Neuronal stem cell (in vitro differentiated cells): ENCODE data around the gene DRGX.

Experiments used
- DNase-seq: peaks from one replicate; pipeline ENCODE4 v3.0.0-alpha.2; 2013; ENCODE audit warnings: low spot score
- H2AFZ ChIP-seq: one replicate; pipeline ENCODE4 v1.6.1; 2013; ENCODE audit warnings: mild to moderate bottlenecking, low read length, inconsistent platforms
- H2AK5ac ChIP-seq: 2 replicates; pipeline ENCODE4 v1.6.1; 2013; ENCODE audit warnings: low read depth, mild to moderate bottlenecking, inconsistent platforms, low read length, moderate library complexity, mixed read lengths
- H2BK120ac ChIP-seq: 2 replicates; pipeline ENCODE4 v1.6.1; 2013; ENCODE audit warnings: low read depth, mild to moderate bottlenecking, inconsistent platforms, low read length, moderate library complexity, mixed read lengths
- H2BK12ac ChIP-seq: one replicate; pipeline ENCODE4 v1.6.1; 2013; ENCODE audit warnings: low read length, inconsistent platforms
- H2BK15ac ChIP-seq: 2 replicates; pipeline ENCODE4 v1.6.1; 2013; ENCODE audit warnings: mild to moderate bottlenecking, low read length, inconsistent platforms, mixed read lengths
- H2BK5ac ChIP-seq: one replicate; pipeline ENCODE4 v1.6.1; 2013; ENCODE audit warnings: inconsistent platforms, mild to moderate bottlenecking, low read length, moderate library complexity
- H3K14ac ChIP-seq: one replicate; pipeline ENCODE4 v1.6.1; 2013; ENCODE audit warnings: low read length, inconsistent platforms
- H3K18ac ChIP-seq: 2 replicates; pipeline ENCODE4 v1.6.1; 2013; ENCODE audit warnings: low read length, inconsistent platforms
- H3K23ac ChIP-seq: 2 replicates; pipeline ENCODE4 v1.6.1; 2013; ENCODE audit warnings: low read depth, mild to moderate bottlenecking, mixed read lengths, low read length, inconsistent platforms; ENCODE audit not compliant: poor library complexity
- H3K27ac ChIP-seq: replicated peaks from 3 replicates; pipeline ENCODE4 v1.5.1; 2013; ENCODE audit warnings: low read length, inconsistent platforms
- H3K27me3 ChIP-seq, 3 experiments: 2 replicates each; pipeline ENCODE4 v1.6.1; 2013; ENCODE audit warnings: low read length in 3 of 3, mild to moderate bottlenecking in 2 of 3, inconsistent platforms in 1 of 3, low read depth in 1 of 3, mixed read lengths in 1 of 3, moderate library complexity in 1 of 3; ENCODE audit not compliant: control insufficient read depth in 3 of 3, insufficient read depth in 3 of 3
- H3K36me3 ChIP-seq, 2 donors: replicated peaks in 1 of 2; 2 replicates each; pipeline ENCODE4 v1.6.1; 2013; ENCODE audit warnings: low read length in 2 of 2; ENCODE audit not compliant: control insufficient read depth in 2 of 2, insufficient read depth in 2 of 2
- H3K4ac ChIP-seq: 2 replicates; pipeline ENCODE4 v1.6.1; 2013; ENCODE audit warnings: inconsistent platforms, mild to moderate bottlenecking, low read length, moderate library complexity
- H3K4me1 ChIP-seq, 2 donors: 1 replicate in 1 of 2; 2 replicates in 1 of 2; pipeline ENCODE4 v1.6.1; 2013; ENCODE audit warnings: low read length in 2 of 2, low read depth in 1 of 2; ENCODE audit not compliant: control insufficient read depth in 2 of 2, insufficient read depth in 1 of 2
- H3K4me2 ChIP-seq: one replicate; pipeline ENCODE4 v1.6.1; 2013; ENCODE audit warnings: mild to moderate bottlenecking, low read length, inconsistent platforms; ENCODE audit not compliant: insufficient read depth, poor library complexity, severe bottlenecking
- H3K4me3 ChIP-seq, 2 donors: 2 replicates each; pipeline ENCODE4 v1.5.1; 2013; ENCODE audit warnings: low read length in 2 of 2, mild to moderate bottlenecking in 2 of 2, inconsistent platforms in 1 of 2, moderate library complexity in 1 of 2
- H3K79me1 ChIP-seq: one replicate; pipeline ENCODE4 v1.6.1; 2013; ENCODE audit warnings: low read depth, mild to moderate bottlenecking, inconsistent platforms, low read length, moderate library complexity
- H3K9ac ChIP-seq: one replicate; pipeline ENCODE4 v1.6.1; 2013; ENCODE audit warnings: mild to moderate bottlenecking, low read depth, low read length, inconsistent platforms; ENCODE audit not compliant: poor library complexity
- H3K9me3 ChIP-seq, 2 donors: replicated peaks in 1 of 2; 2 replicates each; pipeline versions ENCODE3 to v1.6.1; 2013; ENCODE audit warnings: low read length in 2 of 2, mild to moderate bottlenecking in 2 of 2, inconsistent platforms in 1 of 2, low read depth in 1 of 2, mixed read lengths in 1 of 2, moderate library complexity in 1 of 2; ENCODE audit not compliant: control insufficient read depth in 2 of 2, insufficient read depth in 1 of 2
- H4K8ac ChIP-seq: one replicate; pipeline ENCODE4 v1.6.1; 2013; ENCODE audit warnings: low read depth, mild to moderate bottlenecking, inconsistent platforms, low read length, moderate library complexity
- H4K91ac ChIP-seq: one replicate; pipeline ENCODE4 v1.6.1; 2013; ENCODE audit warnings: low read length, low read depth, mild to moderate bottlenecking, inconsistent platforms; ENCODE audit not compliant: poor library complexity
- WGBS, 2 donors: extraction: QIAGEN DNeasy Blood & Tissue Kit; methylation state at CpG; one replicate each; pipeline ENCODE4 v1.1.7; 2013; ENCODE audit warnings: missing lambda C conversion rate in 2 of 2, mixed read lengths in 1 of 2; ENCODE audit not compliant: insufficient read length in 2 of 2, insufficient replicate concordance in 1 of 2; ENCODE audit errors: extremely low coverage in 2 of 2; 5-methylcytosine and 5-hydroxymethylcytosine counted together

The DRGX gene

DNA sequence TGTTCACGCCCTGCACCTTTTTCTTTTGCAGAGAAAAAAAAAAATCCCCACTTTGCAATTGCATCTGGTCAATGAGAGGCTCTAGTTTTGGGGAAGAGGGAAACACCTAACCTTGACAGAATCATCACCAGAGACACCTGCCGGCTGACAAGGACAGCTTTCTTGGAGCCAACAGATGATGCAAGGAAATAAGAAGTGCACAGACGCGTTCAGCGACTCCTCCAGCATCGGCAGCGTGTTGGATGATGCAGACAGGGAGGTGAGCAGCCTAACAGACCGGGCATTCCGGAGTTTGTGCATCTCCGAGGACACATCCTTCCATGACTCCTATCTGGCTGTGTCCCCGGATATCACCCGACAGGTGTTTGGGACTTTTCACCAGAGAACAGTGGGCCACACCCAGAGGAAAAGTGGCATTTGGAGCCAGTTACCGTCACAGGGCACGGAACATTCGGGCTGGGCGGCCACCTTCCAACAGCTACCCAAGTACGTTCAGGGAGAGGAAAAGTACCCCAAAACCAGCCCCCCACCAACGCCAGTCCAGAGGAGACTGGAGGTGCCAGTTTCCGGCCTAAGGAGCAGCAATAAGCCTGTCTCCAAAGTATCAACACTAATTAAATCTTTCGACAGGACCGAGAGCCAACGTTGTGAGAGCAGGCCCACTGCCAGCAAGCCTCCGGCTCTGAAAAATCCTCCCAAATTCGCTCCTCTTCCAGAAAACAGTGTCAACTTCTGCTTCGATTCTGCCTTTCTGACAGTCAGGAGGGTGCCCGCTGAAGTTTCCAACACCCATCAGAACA, 73.3 kb downstream of the DRGX start:
- Histone ChIP-seq H3K36me3 (no peaks in the 10 kb centered on the region), H2AFZ (no peak overlapping the region), H3K23ac (no peak overlapping the region), H3K79me1 (no peaks in the 10 kb centered on the region), H2BK12ac (no peak overlapping the region), H3K4me2 (no peak overlapping the region), H3K9ac (no peak overlapping the region), H3K4me3 (no peak overlapping the region), H3K18ac (no peak overlapping the region), H3K27ac (no peak overlapping the region), H3K4me1 (no peaks in the 10 kb centered on the region), H3K14ac (no peak overlapping the region), H3K4ac (no peak overlapping the region), H4K8ac (no peak overlapping the region), H4K91ac (no peak overlapping the region), H3K9me3 (no peaks in the 10 kb centered on the region), H2BK5ac (no peak overlapping the region), H3K27me3 (peaks cover 0 to 4% (median 0%) of the 10 kb centered on the region in 3 experiments), H2AK5ac (no peak overlapping the region), H2BK15ac (no peak overlapping the region), H2BK120ac (no peak overlapping the region)
- no peak for DNase-seq
- no CpG with 5 or more reads among the region's 26 CpGs for WGBS, 2 donors

DNA sequence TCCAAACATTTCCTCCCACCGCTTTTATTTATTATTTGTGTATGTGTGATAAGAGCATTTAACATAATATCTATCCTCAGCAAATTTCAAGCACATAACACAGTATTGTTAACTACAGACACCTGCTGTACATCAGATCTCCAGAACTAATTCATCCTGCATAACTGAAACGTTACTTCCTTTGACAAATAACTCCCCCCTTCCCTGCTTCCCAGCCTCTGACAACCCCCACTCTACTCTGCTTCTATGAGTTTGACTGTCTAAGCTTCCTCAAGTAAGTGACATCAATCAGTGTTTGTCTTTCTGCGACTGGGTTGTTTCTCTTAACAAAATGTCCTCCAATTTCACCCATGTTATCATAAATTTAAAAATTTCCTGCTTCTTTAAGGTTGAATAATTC, 74.9 kb downstream of the DRGX start:
- no peak overlapping the region for H3K4me3 ChIP-seq
- no peak overlapping the region for H3K27ac ChIP-seq
- H2AK5ac ChIP-seq: no peak overlapping the region
- no peak overlapping the region for H2BK12ac ChIP-seq
- H3K9ac ChIP-seq: no peak overlapping the region
- H3K4me1 ChIP-seq: no peaks in the 10 kb centered on the region
- H2AFZ ChIP-seq: no peak overlapping the region
- no peaks in the 10 kb centered on the region for H3K36me3 ChIP-seq
- DNase-seq: no peak
- H3K27me3 ChIP-seq: peaks cover 0 to 4% (median 0%) of the 10 kb centered on the region in 3 experiments
- no peak overlapping the region for H3K4me2 ChIP-seq
- no peak overlapping the region for H3K18ac ChIP-seq
- no peak overlapping the region for H3K23ac ChIP-seq
- no peak overlapping the region for H4K91ac ChIP-seq
- H2BK120ac ChIP-seq: no peak overlapping the region
- no peak overlapping the region for H2BK5ac ChIP-seq
- H3K14ac ChIP-seq: no peak overlapping the region
- no CpG with 5 or more reads among the region's 3 CpGs for WGBS, 2 donors
- no peaks in the 10 kb centered on the region for H3K79me1 ChIP-seq
- H3K9me3 ChIP-seq: no peaks in the 10 kb centered on the region
- H3K4ac ChIP-seq: no peak overlapping the region
- H2BK15ac ChIP-seq: no peak overlapping the region
- no peak overlapping the region for H4K8ac ChIP-seq

DNA sequence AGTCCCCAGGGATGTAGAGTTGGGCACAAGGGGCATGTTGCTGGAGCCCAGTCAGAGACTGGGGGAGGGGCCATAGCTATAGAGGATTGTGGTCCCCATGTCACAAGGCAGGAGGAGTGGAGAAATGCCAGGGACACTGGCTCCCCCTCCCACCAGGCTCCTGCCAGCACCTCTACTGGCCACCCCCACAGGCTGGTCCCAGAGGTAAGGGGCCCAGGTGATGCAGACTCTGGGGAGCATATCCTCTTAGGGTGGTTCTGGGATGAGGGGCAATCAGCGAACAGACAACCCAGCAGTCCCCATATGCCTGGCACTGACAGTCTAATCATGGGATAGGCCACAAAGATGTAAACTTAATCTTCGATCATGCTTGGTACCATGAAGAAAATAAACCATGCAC, 75.7 kb downstream of the DRGX start:
- Histone ChIP-seq H2AK5ac (no peak overlapping the region), H2BK12ac (no peak overlapping the region), H3K4me1 (no peaks in the 10 kb centered on the region), H3K4ac (no peak overlapping the region), H4K8ac (no peak overlapping the region), H4K91ac (no peak overlapping the region), H3K9me3 (no peaks in the 10 kb centered on the region), H3K79me1 (no peaks in the 10 kb centered on the region), H2BK15ac (no peak overlapping the region), H3K36me3 (no peaks in the 10 kb centered on the region), H2BK5ac (no peak overlapping the region), H3K9ac (no peak overlapping the region), H3K4me2 (no peak overlapping the region), H2BK120ac (no peak overlapping the region), H2AFZ (no peak overlapping the region), H3K14ac (no peak overlapping the region), H3K4me3 (no peak overlapping the region), H3K27me3 (peaks cover 0 to 4% (median 0%) of the 10 kb centered on the region in 3 experiments), H3K23ac (no peak overlapping the region), H3K27ac (no peak overlapping the region), H3K18ac (no peak overlapping the region)
- no CpG with 5 or more reads among the region's 2 CpGs for WGBS, 2 donors
- DNase-seq: no peak

DNA sequence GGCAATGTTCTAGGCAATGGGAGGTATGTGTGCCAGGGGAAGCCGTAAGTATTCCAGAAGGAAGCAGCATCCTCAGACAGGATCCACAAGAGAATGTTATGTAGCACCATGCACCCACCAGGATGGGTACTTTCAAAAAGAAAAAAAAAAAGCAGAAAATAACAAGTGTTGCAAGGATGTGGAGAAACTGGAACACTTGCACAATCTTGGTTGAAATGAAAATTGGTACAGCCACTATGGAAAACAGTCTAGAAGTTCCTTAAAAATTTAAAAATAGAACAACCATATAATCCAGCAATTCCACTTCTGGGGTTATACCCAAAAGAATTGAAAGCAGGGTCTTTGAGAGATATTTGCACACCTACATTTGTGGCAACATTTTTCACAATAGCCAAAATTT, 76.7 kb downstream of the DRGX start:
- Histone ChIP-seq H3K18ac (no peak overlapping the region), H4K91ac (no peak overlapping the region), H2AFZ (no peak overlapping the region), H3K4me2 (no peak overlapping the region), H3K79me1 (no peaks in the 10 kb centered on the region), H2BK5ac (no peak overlapping the region), H3K27me3 (peaks cover 0 to 4% (median 0%) of the 10 kb centered on the region in 3 experiments), H3K27ac (no peak overlapping the region), H3K9me3 (no peaks in the 10 kb centered on the region), H4K8ac (no peak overlapping the region), H2AK5ac (no peak overlapping the region), H3K4me1 (no peaks in the 10 kb centered on the region), H3K4me3 (no peak overlapping the region), H3K36me3 (no peaks in the 10 kb centered on the region), H3K23ac (no peak overlapping the region), H3K14ac (no peak overlapping the region), H3K9ac (no peak overlapping the region), H2BK15ac (no peak overlapping the region), H2BK120ac (no peak overlapping the region), H2BK12ac (no peak overlapping the region), H3K4ac (no peak overlapping the region)
- WGBS, 2 donors: no CpG with 5 or more reads among the region's 1 CpG
- DNase-seq: no peak
